ENCODE data around the gene UBQLN3. TPM values are rescaled to one million over a fixed set of nuclear protein-coding genes. Genes with fewer than 3 reads are reported as not detected.

Gene UBQLN3
- total and polyA plus RNA-seq, 2 experiments from 2014 or later = not detected

DNA sequence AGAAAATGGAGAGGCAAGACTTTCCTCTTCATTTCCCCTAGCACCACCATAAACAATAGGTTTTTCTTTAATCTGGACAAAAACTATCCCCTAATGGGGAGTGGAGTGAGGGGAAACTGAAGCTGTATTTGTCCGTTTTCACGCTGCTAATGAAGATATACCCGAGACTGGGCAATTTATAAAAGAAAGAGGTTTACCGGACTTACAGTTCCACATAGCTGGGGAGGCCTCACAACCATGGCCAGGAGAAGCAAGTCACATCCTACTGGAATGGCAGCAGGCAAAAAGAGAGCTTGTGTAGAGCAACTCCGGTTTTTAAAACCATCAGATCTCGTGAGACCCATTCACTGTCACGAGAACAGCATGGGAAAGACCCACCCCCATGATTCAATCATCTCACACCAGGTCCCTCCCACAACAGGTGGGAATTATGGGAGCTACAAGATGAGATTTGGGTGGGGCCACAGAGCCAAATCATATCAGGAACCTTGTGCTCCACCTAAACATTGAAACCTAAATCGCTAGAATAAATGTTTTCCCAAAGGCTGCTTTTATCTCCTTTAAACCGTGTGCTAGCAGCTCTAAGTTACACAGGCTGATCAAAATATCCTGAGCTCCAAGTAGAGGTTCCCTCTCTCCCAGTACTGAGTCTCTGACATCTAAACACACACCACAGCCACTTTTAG is 4.3 kb downstream of the UBQLN3 start:
- Histone ChIP-seq H3F3A (replicated peaks; ENCODE audit: low read depth) (no peaks in the 10 kb centered on the region), H3K4me1 (ENCODE audit: insufficient read depth) (no peaks in the 10 kb centered on the region), H3K36me3 (ENCODE audit: insufficient read depth) (no peaks in the 10 kb centered on the region), H3K9me2 (ENCODE audit: insufficient read depth) (no peaks in the 10 kb centered on the region; the same call in 1 of the 2 replicates), H4K20me1 (replicated peaks; ENCODE audit: insufficient read depth) (no peaks in the 10 kb centered on the region), H2AFZ (0 out of 2 replicates have a peak overlapping the region, but pooled peaks have one; percentile 56), H3K4me3 (no peak overlapping the region), H3K4me2 (no peak overlapping the region), H3K79me2 (replicated peaks; ENCODE audit: insufficient read depth) (no peaks in the 10 kb centered on the region), H3K27ac (ENCODE audit: low read depth) (no peak overlapping the region), H3K27me3 (ENCODE audit: insufficient read depth) (no peaks in the 10 kb centered on the region)
- TF ChIP-seq, protein P1, sequence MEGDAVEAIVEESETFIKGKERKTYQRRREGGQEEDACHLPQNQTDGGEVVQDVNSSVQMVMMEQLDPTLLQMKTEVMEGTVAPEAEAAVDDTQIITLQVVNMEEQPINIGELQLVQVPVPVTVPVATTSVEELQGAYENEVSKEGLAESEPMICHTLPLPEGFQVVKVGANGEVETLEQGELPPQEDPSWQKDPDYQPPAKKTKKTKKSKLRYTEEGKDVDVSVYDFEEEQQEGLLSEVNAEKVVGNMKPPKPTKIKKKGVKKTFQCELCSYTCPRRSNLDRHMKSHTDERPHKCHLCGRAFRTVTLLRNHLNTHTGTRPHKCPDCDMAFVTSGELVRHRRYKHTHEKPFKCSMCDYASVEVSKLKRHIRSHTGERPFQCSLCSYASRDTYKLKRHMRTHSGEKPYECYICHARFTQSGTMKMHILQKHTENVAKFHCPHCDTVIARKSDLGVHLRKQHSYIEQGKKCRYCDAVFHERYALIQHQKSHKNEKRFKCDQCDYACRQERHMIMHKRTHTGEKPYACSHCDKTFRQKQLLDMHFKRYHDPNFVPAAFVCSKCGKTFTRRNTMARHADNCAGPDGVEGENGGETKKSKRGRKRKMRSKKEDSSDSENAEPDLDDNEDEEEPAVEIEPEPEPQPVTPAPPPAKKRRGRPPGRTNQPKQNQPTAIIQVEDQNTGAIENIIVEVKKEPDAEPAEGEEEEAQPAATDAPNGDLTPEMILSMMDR (conservative IDR thresholded peaks at IDR 0.05; ENCODE audit: low read depth in 2 of 2) = no peak
- Mint-ChIP-seq H3K4me1 (no peaks in the 10 kb centered on the region), H3K4me3 (no peak overlapping the region), H3K9me3 (no peaks in the 10 kb centered on the region), H3K27ac (no peak overlapping the region), H3K36me3 (ENCODE audit: low read depth) (no peaks in the 10 kb centered on the region), H3K27me3 (ENCODE audit: insufficient read depth, low read depth, poor library complexity) (peaks cover 8% of the 10 kb centered on the region)
- ATAC-seq (no peak), DNase-seq (ENCODE audit: low spot score) (no peak)

DNA sequence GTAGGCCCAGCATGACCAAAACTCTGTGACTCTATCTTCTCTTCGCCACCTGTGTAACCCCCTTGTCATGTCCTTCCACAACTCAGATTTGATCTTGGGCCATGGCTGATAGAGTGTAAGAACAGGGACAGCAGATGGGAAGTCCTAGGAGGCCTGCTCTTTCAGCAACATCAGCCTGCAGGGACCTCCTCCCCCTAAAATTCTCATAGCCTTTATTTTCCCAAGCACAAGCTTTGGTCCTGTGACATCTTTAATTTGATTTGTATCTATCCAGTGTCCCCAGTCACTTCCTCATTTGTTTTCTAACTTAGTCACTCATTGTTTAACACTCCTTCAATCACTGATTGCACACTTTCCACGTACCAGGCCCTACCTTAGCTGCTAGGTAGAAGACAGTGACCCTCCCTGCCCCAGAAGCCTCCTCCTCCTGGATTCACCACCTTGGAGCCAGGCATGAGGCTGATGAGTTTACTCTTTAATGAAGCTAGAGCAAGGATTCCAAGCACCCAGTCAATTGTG is 5.3 kb downstream of the UBQLN3 start:
- H3K27ac Mint-ChIP-seq = no peak overlapping the region; the same call in 1 of the 2 replicates
- Histone ChIP-seq H3K4me3 (no peak overlapping the region), H3K27ac (ENCODE audit: low read depth) (no peak overlapping the region), H3F3A (replicated peaks; ENCODE audit: low read depth) (no peaks in the 10 kb centered on the region), H2AFZ (no peak overlapping the region), H3K4me2 (no peak overlapping the region), H3K27me3 (ENCODE audit: insufficient read depth) (no peaks in the 10 kb centered on the region), H3K9me2 (ENCODE audit: insufficient read depth) (no peaks in the 10 kb centered on the region; the same call in 1 of the 2 replicates), H4K20me1 (replicated peaks; ENCODE audit: insufficient read depth) (no peaks in the 10 kb centered on the region), H3K4me1 (ENCODE audit: insufficient read depth) (no peaks in the 10 kb centered on the region), H3K79me2 (replicated peaks; ENCODE audit: insufficient read depth) (no peaks in the 10 kb centered on the region), H3K36me3 (ENCODE audit: insufficient read depth) (no peaks in the 10 kb centered on the region)
- ATAC-seq (no peak), DNase-seq (ENCODE audit: low spot score) (no peak)
- H3K36me3 Mint-ChIP-seq (ENCODE audit: low read depth) = no peaks in the 10 kb centered on the region
- peaks cover 6% of the 10 kb centered on the region for H3K27me3 Mint-ChIP-seq (ENCODE audit: insufficient read depth, low read depth, poor library complexity)
- H3K4me3 Mint-ChIP-seq = no peak overlapping the region
- H3K9me3 Mint-ChIP-seq = no peaks in the 10 kb centered on the region
- H3K4me1 Mint-ChIP-seq = no peaks in the 10 kb centered on the region
- TF ChIP-seq, protein P2, sequence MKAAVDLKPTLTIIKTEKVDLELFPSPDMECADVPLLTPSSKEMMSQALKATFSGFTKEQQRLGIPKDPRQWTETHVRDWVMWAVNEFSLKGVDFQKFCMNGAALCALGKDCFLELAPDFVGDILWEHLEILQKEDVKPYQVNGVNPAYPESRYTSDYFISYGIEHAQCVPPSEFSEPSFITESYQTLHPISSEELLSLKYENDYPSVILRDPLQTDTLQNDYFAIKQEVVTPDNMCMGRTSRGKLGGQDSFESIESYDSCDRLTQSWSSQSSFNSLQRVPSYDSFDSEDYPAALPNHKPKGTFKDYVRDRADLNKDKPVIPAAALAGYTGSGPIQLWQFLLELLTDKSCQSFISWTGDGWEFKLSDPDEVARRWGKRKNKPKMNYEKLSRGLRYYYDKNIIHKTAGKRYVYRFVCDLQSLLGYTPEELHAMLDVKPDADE (IDR thresholded peaks at IDR 0.05) = no peak
- TF ChIP-seq, protein P3, sequence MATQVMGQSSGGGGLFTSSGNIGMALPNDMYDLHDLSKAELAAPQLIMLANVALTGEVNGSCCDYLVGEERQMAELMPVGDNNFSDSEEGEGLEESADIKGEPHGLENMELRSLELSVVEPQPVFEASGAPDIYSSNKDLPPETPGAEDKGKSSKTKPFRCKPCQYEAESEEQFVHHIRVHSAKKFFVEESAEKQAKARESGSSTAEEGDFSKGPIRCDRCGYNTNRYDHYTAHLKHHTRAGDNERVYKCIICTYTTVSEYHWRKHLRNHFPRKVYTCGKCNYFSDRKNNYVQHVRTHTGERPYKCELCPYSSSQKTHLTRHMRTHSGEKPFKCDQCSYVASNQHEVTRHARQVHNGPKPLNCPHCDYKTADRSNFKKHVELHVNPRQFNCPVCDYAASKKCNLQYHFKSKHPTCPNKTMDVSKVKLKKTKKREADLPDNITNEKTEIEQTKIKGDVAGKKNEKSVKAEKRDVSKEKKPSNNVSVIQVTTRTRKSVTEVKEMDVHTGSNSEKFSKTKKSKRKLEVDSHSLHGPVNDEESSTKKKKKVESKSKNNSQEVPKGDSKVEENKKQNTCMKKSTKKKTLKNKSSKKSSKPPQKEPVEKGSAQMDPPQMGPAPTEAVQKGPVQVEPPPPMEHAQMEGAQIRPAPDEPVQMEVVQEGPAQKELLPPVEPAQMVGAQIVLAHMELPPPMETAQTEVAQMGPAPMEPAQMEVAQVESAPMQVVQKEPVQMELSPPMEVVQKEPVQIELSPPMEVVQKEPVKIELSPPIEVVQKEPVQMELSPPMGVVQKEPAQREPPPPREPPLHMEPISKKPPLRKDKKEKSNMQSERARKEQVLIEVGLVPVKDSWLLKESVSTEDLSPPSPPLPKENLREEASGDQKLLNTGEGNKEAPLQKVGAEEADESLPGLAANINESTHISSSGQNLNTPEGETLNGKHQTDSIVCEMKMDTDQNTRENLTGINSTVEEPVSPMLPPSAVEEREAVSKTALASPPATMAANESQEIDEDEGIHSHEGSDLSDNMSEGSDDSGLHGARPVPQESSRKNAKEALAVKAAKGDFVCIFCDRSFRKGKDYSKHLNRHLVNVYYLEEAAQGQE (IDR thresholded peaks at IDR 0.05; ENCODE audit: unreplicated experiment) = no peak
- TF ChIP-seq NANOG (IDR thresholded peaks at IDR 0.05; ENCODE audit: borderline replicate concordance) (no peak), JUNB (IDR thresholded peaks at IDR 0.05; ENCODE audit: unreplicated experiment) (no peak), ZNF114 (CRISPR knock-in tag; IDR thresholded peaks at IDR 0.05) (no peak), ZNF331 (CRISPR knock-in tag; IDR thresholded peaks at IDR 0.05; ENCODE audit: low read depth) (no peak)
- TF ChIP-seq, protein P4, sequence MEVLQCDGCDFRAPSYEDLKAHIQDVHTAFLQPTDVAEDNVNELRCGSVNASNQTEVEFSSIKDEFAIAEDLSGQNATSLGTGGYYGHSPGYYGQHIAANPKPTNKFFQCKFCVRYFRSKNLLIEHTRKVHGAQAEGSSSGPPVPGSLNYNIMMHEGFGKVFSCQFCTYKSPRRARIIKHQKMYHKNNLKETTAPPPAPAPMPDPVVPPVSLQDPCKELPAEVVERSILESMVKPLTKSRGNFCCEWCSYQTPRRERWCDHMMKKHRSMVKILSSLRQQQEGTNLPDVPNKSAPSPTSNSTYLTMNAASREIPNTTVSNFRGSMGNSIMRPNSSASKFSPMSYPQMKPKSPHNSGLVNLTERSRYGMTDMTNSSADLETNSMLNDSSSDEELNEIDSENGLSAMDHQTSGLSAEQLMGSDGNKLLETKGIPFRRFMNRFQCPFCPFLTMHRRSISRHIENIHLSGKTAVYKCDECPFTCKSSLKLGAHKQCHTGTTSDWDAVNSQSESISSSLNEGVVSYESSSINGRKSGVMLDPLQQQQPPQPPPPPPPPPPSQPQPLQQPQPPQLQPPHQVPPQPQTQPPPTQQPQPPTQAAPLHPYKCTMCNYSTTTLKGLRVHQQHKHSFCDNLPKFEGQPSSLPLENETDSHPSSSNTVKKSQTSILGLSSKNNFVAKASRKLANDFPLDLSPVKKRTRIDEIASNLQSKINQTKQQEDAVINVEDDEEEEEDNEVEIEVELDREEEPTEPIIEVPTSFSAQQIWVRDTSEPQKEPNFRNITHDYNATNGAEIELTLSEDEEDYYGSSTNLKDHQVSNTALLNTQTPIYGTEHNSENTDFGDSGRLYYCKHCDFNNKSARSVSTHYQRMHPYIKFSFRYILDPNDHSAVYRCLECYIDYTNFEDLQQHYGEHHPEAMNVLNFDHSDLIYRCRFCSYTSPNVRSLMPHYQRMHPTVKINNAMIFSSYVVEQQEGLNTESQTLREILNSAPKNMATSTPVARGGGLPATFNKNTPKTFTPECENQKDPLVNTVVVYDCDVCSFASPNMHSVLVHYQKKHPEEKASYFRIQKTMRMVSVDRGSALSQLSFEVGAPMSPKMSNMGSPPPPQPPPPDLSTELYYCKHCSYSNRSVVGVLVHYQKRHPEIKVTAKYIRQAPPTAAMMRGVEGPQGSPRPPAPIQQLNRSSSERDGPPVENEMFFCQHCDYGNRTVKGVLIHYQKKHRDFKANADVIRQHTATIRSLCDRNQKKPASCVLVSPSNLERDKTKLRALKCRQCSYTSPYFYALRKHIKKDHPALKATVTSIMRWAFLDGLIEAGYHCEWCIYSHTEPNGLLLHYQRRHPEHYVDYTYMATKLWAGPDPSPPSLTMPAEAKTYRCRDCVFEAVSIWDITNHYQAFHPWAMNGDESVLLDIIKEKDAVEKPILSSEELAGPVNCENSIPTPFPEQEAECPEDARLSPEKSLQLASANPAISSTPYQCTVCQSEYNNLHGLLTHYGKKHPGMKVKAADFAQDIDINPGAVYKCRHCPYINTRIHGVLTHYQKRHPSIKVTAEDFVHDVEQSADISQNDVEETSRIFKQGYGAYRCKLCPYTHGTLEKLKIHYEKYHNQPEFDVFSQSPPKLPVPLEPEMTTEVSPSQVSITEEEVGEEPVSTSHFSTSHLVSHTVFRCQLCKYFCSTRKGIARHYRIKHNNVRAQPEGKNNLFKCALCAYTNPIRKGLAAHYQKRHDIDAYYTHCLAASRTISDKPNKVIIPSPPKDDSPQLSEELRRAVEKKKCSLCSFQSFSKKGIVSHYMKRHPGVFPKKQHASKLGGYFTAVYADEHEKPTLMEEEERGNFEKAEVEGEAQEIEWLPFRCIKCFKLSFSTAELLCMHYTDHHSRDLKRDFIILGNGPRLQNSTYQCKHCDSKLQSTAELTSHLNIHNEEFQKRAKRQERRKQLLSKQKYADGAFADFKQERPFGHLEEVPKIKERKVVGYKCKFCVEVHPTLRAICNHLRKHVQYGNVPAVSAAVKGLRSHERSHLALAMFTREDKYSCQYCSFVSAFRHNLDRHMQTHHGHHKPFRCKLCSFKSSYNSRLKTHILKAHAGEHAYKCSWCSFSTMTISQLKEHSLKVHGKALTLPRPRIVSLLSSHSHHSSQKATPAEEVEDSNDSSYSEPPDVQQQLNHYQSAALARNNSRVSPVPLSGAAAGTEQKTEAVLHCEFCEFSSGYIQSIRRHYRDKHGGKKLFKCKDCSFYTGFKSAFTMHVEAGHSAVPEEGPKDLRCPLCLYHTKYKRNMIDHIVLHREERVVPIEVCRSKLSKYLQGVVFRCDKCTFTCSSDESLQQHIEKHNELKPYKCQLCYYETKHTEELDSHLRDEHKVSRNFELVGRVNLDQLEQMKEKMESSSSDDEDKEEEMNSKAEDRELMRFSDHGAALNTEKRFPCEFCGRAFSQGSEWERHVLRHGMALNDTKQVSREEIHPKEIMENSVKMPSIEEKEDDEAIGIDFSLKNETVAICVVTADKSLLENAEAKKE (CRISPR knock-in tag; IDR thresholded peaks at IDR 0.05) = no peak
